Stimulated activated CD4-positive, alpha-beta T cell treated with anti-CD3 and anti-CD28 coated beads, Interleukin-2, amount 100 ng/mL, for 48 hours (primary cell): Measurements from ENCODE around the gene COPZ2.

ENCODE experiments used
- DNase-seq, 2 donors: peaks; one replicate each; pipeline ENCODE4 v3.0.0-alpha.2; 2020

The COPZ2 gene

DNA sequence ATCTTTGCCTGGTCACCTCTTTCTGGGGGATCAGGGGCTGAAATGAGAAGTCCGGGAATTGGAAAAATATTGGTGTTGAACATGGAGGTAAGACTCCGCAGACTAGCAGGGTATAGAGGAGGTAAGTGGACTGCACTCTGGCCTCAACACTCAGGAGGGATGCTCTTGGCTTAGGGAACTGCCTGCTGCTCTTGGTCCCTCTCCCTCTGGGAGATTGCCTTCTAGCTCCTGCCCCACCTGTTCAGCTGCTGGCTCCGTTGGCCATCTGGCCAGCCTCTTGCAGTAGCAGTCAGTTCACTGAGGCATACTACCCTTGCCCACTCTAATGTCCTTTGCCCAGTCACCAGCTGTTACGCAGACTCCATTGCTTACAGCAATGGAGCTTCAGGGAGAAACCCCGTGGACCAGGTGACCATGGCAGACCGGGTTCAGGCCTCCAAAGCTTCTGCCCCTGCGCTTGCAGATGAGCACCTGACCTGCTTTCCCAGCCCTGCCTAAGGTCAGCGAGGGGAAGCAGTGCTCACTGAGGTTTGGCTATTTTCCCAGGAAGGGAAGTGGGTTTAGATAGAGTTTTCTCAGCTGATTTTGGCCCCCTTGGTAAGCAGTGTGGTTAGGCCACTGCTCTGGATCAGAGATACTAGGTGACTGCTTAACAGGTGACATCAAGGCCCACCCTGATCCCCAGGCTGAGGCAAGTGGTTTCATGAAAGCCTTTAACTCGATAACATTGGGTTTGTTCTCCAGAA, 54.8 kb downstream of the COPZ2 start:
- no peak for DNase-seq

DNA sequence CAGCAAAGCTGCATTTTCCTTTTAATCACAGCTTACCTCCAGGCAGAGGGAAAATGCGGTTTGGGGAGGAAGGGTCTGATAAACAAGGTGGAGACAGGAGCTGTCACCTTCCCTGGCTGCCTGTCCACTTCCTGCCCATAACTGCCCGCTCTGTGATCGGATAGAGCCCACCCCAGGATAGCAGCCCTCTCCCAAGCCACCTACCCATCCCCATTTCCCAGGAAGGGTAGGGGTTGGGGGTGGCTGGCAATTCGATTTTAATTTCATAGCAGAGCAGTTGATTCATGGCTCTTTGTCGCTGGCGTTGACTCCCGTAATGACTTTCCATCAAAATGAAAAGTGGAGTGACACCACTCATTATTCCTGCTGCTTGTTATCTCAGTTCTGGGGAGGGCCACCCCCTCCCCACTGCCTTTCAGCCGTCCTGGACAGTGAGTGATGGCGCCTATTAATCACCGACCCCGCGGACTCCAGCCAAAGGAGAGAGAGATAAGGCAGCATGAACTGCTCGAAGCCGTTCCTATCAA, 55.4 kb downstream of the COPZ2 start:
- DNase-seq = no peak

DNA sequence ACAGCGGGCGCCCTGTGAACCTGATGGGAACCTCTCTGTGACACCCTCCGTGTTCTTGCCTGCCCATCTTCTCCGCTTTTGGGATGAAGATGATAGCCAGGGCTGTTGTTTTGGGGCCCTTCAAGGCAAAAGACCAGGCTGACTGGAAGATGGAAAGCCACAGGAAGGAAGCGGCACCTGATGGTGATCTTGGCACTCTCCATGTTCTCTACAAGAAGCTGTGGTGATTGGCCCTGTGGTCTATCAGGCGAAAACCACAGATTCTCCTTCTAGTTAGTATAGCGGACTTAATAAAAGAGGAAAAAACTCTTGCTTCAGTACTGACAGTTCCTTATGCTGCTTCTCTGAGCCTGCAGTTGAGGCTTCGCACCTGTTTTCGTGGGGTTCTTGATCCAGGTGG, 56.1 kb downstream of the COPZ2 start:
- no peak for DNase-seq

DNA sequence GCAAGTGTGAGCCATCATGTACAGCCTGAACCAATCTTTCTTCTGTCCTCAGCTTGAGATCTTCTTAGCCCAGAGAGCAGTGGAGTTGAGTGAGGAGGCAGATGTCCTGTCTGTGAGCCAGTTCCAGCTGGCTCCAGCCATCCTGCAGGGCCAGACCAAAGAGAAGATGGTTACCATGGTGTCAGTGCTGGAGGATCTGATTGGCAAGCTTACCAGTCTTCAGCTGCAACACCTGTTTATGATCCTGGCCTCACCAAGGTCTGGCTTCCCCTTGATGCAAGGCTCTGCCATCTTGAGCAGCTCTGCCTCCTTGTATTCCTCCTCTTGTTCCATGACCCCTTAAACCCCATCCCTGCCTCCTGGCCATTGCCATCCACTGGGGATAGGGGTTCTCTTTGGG, 57.1 kb downstream of the COPZ2 start:
- no peak for DNase-seq

DNA sequence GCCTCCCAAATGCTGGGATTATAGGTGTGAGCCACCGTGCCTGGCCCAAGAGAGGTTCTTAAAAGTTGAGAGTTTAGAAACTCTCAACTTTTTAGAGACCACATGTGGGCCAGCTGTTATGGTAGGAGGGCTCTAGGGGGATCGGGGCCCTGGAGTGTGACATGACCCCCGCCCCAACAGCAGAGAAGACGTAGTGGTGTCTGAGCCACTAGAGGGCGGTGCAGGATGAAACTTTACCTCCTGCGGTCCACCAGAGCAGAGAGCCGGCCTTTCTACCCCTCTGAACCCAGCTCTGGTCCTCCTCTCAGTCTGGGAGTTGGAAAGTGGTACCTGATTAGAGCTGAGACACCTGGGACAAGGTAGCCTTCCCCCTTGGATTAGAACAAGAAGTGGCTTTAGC, 59.3 kb downstream of the COPZ2 start:
- peak; percentile 36 to 37 for DNase-seq
